ENCODE measurements around the gene CLIC4. TPM values are rescaled to one million over a fixed set of nuclear protein-coding genes. Genes with fewer than 3 reads are reported as not detected.

CLIC4 gene
- total RNA-seq, 1 experiment from 2014 or later, result 242 TPM

DNA sequence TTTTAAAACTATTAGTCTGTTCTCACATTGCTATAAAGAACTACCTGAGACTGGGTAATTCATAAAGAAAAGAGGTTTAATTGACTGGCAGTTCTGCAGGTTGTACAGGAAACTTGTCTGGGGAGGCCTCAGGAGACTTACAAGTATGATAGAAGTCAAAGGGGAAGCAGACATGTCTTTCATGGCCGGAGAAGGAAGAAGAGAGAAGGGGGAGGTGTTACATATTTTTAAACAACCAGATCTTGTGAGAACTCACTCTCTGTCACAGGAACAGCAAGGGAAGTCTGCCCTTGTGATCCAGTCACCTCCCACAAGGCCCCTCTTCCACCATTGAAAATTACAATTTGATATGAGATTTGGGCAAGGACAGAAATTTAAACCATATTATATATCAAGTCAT, 55.9 kb downstream of the CLIC4 start:
- ChIA-PET CTCF (interaction anchor here (1.4 kb wide), 1 partner anchor 34 kb away, joined by 6 read pairs; no protein-coding TSS in a partner anchor), POLR2A (interaction anchor here (0.6 to 1.0 kb wide), 3 partner anchors 19 to 140 kb away, joined by 3 read pairs; no protein-coding TSS in a partner anchor)
- intact Hi-C loops (cut with micrococcal nuclease), result no loop called here
- H3K4me1 Mint-ChIP-seq (ENCODE audit: insufficient read depth, unreplicated experiment), result peaks cover 19% of the 10 kb centered on the region
- peaks cover 24% of the 10 kb centered on the region for H3K36me3 Mint-ChIP-seq (ENCODE audit: insufficient read depth, unreplicated experiment)
- no peaks in the 10 kb centered on the region for H3K9me3 Mint-ChIP-seq (ENCODE audit: unreplicated experiment)
- no peak overlapping the region for H3K4me3 Mint-ChIP-seq (ENCODE audit: unreplicated experiment)
- DNase-seq (ENCODE audit: unreplicated experiment), result no peak
- TSS peak; percentile 24 for BruUV-seq (replicated peaks)
- H3K27ac Mint-ChIP-seq (ENCODE audit: low read depth, unreplicated experiment), result no peak overlapping the region
- TF ChIP-seq, protein P1, sequence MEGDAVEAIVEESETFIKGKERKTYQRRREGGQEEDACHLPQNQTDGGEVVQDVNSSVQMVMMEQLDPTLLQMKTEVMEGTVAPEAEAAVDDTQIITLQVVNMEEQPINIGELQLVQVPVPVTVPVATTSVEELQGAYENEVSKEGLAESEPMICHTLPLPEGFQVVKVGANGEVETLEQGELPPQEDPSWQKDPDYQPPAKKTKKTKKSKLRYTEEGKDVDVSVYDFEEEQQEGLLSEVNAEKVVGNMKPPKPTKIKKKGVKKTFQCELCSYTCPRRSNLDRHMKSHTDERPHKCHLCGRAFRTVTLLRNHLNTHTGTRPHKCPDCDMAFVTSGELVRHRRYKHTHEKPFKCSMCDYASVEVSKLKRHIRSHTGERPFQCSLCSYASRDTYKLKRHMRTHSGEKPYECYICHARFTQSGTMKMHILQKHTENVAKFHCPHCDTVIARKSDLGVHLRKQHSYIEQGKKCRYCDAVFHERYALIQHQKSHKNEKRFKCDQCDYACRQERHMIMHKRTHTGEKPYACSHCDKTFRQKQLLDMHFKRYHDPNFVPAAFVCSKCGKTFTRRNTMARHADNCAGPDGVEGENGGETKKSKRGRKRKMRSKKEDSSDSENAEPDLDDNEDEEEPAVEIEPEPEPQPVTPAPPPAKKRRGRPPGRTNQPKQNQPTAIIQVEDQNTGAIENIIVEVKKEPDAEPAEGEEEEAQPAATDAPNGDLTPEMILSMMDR (IDR thresholded peaks at IDR 0.05; ENCODE audit: unreplicated experiment), result no peak
- H3K27me3 Mint-ChIP-seq (ENCODE audit: insufficient read depth, unreplicated experiment), result no peaks in the 10 kb centered on the region

DNA sequence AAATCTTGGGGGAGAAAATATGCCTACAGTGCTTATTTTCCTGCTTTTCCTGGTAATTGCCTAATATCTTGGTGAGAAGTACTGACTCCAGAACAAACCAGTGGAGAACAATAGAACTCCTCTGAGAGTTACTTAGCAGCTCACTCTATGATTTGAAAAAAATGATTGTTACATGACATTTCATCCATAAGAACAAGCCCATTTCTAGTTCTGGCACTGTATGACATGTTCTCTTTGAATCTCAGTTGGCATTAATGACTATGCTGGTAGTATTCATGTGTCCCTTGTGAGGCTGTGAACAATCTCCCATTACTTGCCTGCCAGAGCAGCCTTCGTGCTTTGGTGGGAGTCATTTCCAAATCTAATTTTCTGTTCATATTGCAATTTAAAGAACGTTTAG, 58.0 kb downstream of the CLIC4 start:
- ChIA-PET POLR2A (interaction anchor here (0.6 to 1.5 kb wide), 4 partner anchors 9 to 58 kb away, joined by 3 to 4 read pairs (median 3); partner anchors contain the start of gene CLIC4), CTCF (interaction anchor here (1.1 kb wide), 1 partner anchor 115 kb away, joined by 3 read pairs; no protein-coding TSS in a partner anchor)
- BruUV-seq (replicated peaks), result no TSS peak
- Mint-ChIP-seq H3K36me3 (ENCODE audit: insufficient read depth, unreplicated experiment) (peaks cover 29% of the 10 kb centered on the region), H3K4me1 (ENCODE audit: insufficient read depth, unreplicated experiment) (peaks cover 19% of the 10 kb centered on the region), H3K9me3 (ENCODE audit: unreplicated experiment) (no peaks in the 10 kb centered on the region), H3K27ac (ENCODE audit: low read depth, unreplicated experiment) (peak overlapping the region; percentile 46), H3K27me3 (ENCODE audit: insufficient read depth, unreplicated experiment) (no peaks in the 10 kb centered on the region), H3K4me3 (ENCODE audit: unreplicated experiment) (no peak overlapping the region)
- TF ChIP-seq, protein P1 (IDR thresholded peaks at IDR 0.05; ENCODE audit: unreplicated experiment), result no peak
- intact Hi-C loops (cut with micrococcal nuclease), result no loop called here
- peak; percentile 9 for DNase-seq (ENCODE audit: unreplicated experiment)

DNA sequence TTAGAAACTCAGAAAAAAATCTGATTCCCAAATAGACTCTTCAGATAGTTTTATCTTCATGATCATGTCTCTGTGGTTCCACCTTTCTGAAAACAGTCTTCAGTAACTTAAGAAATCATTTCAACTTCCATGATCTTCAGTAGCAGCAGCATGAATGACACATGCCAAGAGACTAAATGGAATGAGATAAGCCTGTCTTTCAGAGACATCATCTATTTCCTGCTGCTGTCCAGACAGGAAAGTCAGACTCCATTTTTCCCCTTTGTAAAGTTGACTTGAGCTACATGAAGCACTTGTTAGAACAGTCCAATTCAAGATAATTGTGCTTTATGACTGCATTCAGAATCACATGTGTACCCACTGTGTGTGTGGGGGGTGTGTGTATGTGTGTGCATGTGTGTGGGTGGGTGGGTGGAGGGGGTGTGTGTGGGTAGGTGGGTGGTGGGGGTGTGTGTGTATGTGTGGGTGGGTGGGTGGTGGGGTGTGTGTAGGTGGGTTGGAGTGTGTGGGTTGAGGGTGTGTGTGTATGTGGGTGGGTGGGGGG, 58.8 kb downstream of the CLIC4 start:
- no peak for DNase-seq (ENCODE audit: unreplicated experiment)
- ChIA-PET POLR2A (interaction anchor here (0.8 to 1.5 kb wide), 3 partner anchors 10 to 59 kb away, joined by 3 to 4 read pairs (median 3); partner anchors contain the start of gene CLIC4), CTCF (interaction anchor here (0.6 to 1.1 kb wide), 2 partner anchors 9 to 115 kb away, joined by 3 to 5 read pairs; no protein-coding TSS in a partner anchor)
- Mint-ChIP-seq H3K9me3 (ENCODE audit: unreplicated experiment) (no peaks in the 10 kb centered on the region), H3K4me3 (ENCODE audit: unreplicated experiment) (no peak overlapping the region), H3K27me3 (ENCODE audit: insufficient read depth, unreplicated experiment) (no peaks in the 10 kb centered on the region), H3K27ac (ENCODE audit: low read depth, unreplicated experiment) (peak overlapping the region; percentile 46), H3K36me3 (ENCODE audit: insufficient read depth, unreplicated experiment) (peaks cover 29% of the 10 kb centered on the region), H3K4me1 (ENCODE audit: insufficient read depth, unreplicated experiment) (peaks cover 19% of the 10 kb centered on the region)
- BruUV-seq (replicated peaks), result no TSS peak
- intact Hi-C loops (cut with micrococcal nuclease), result no loop called here
- TF ChIP-seq, protein P1 (IDR thresholded peaks at IDR 0.05; ENCODE audit: unreplicated experiment), result no peak

DNA sequence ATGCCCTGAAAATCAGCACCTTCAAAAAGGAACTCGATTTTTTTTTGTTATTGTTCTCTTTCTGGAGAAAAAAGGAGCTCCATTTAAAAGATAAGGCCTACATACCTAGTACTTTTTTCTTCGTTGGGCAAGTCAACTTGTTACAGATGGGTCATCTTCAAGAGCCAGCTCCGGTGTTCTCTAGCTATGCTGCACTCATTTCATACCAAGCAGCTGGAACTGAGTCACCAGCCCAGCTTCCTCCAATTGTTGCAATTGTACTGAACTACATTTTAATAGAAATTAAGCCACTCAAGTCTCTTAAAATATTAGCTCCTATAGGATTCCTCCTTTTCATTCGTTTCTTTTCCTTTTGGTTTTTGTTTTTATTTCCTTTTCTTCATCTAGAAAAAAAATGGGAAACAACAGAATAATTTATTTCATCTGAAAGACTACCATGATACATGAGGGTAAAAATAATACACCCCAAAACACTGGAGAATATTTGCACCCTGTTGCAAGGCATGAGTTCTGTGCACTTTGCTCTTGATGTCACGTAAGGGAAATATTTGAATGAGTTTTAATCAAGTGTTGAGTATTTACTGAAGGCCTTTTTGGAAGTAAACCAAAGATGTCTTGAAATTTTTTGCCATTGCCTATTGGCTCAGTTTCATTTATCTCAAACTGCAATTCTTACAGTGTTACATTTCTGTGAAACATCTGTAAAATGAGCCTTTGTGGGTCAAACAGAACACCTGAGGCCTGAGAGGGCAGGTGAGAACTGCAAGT, 60.5 kb downstream of the CLIC4 start:
- CTCF ChIA-PET, result interaction anchor here (0.6 to 0.7 kb wide), 2 partner anchors 29 to 117 kb away, joined by 3 to 4 read pairs; no protein-coding TSS in a partner anchor
- peaks cover 29% of the 10 kb centered on the region for H3K36me3 Mint-ChIP-seq (ENCODE audit: insufficient read depth, unreplicated experiment)
- intact Hi-C loops (cut with micrococcal nuclease), result no loop called here
- POLR2A ChIA-PET, result interaction anchor here (0.5 to 2.4 kb wide), 9 partner anchors 9 to 113 kb away, joined by 3 to 19 read pairs (median 3); partner anchors contain the start of gene CLIC4
- peak; percentile 73 for DNase-seq (ENCODE audit: unreplicated experiment)
- H3K27ac Mint-ChIP-seq (ENCODE audit: low read depth, unreplicated experiment), result no peak overlapping the region
- peaks cover 19% of the 10 kb centered on the region for H3K4me1 Mint-ChIP-seq (ENCODE audit: insufficient read depth, unreplicated experiment)
- TF ChIP-seq, protein P1 (IDR thresholded peaks at IDR 0.05; ENCODE audit: unreplicated experiment), result no peak
- no peaks in the 10 kb centered on the region for H3K27me3 Mint-ChIP-seq (ENCODE audit: insufficient read depth, unreplicated experiment)
- no peaks in the 10 kb centered on the region for H3K9me3 Mint-ChIP-seq (ENCODE audit: unreplicated experiment)
- no peak overlapping the region for H3K4me3 Mint-ChIP-seq (ENCODE audit: unreplicated experiment)
- no TSS peak for BruUV-seq (replicated peaks)

Data from MCF 10A (cell line).